Endothelial cell of umbilical vein (primary cell): ENCODE measurements around the gene CWC25. TPM values are rescaled to one million over a fixed set of nuclear protein-coding genes. Genes with fewer than 3 reads are reported as not detected.

Source experiments
- BruUV-seq: library from RNA; stranded (reverse); fragments of 400-500 nt; replicated peaks from 2 replicates; lab custom pipeline; 2021; lab: Mats Ljungman, UMichigan
- CTCF ChIA-PET: fragments of 300-600, 350-600 bp; sonication (Branson Sonifier 250); formaldehyde crosslinking; loops from one replicate; lab custom pipeline; 2021; ENCODE audit warnings: antibody characterized with exemption, inconsistent platforms; lab: Charles Lee
- POLR2A ChIA-PET: fragments of 300-600, 350-600 bp; sonication (Branson Sonifier 250); formaldehyde crosslinking; loops from one replicate; lab custom pipeline; 2021; ENCODE audit warnings: antibody characterized with exemption, inconsistent platforms; lab: Charles Lee
- DNase-seq: peaks from one replicate; pipeline ENCODE4 v3.0.0-alpha.2; 2011; ENCODE audit warnings: low read depth, low spot score
- FAIRE-seq: peaks from 2 replicates; lab custom pipeline; 2011; peaks lifted over from hg19 to GRCh38; lab: Jason Lieb, UNC
- H2AFZ ChIP-seq: 2 replicates; pipeline ENCODE4 v1.6.0; 2012; ENCODE audit warnings: low read depth, low read length, control low read depth, inconsistent platforms
- H3K27ac ChIP-seq: 2 replicates; pipeline ENCODE4 v1.5.1; 2011; ENCODE audit warnings: low read depth, mild to moderate bottlenecking, control low read depth, low read length, moderate library complexity; ENCODE audit not compliant: insufficient read depth
- H3K27me3 ChIP-seq, 2 experiments: 2 replicates each; pipeline versions ENCODE4 v1.6.0 to v1.6.1; 2011; ENCODE audit warnings: low read length in 2 of 2, mixed read lengths in 1 of 2; ENCODE audit not compliant: control insufficient read depth in 2 of 2, insufficient read depth in 2 of 2
- H3K36me3 ChIP-seq, 2 experiments: 2 replicates in 1 of 2; 3 replicates in 1 of 2; pipeline ENCODE4 v1.5.1; 2011; ENCODE audit warnings: low read length in 2 of 2, mild to moderate bottlenecking in 1 of 2, moderate library complexity in 1 of 2; ENCODE audit not compliant: control insufficient read depth in 2 of 2, insufficient read depth in 2 of 2; ENCODE audit errors: extremely low read depth in 1 of 2
- H3K4me1 ChIP-seq: 3 replicates; pipeline ENCODE4 v1.5.1; 2011; ENCODE audit warnings: mild to moderate bottlenecking, low read length; ENCODE audit not compliant: control insufficient read depth, insufficient read depth; ENCODE audit errors: extremely low read depth
- H3K4me2 ChIP-seq: 2 replicates; pipeline ENCODE4 v1.6.1; 2011; ENCODE audit warnings: low read length, control low read depth, mixed read lengths; ENCODE audit not compliant: insufficient read depth
- H3K4me3 ChIP-seq, 3 experiments: fragments of 200-600 bp in 1 of 3; sonication (generic), shearing (Covaris generic) in 1 of 3; replicated peaks in 1 of 3; 2 replicates each; pipeline ENCODE4 v1.5.1; 2011 to 2016; ENCODE audit warnings: control low read depth in 3 of 3, low read length in 3 of 3, mild to moderate bottlenecking in 2 of 3, inconsistent platforms in 1 of 3, low read depth in 1 of 3, moderate library complexity in 1 of 3; ENCODE audit not compliant: insufficient read depth in 1 of 3
- H3K79me2 ChIP-seq: 2 replicates; pipeline ENCODE4 v1.6.0; 2012; ENCODE audit warnings: low read length, inconsistent platforms; ENCODE audit not compliant: control insufficient read depth, insufficient read depth
- H3K9ac ChIP-seq: replicated peaks from 2 replicates; pipeline ENCODE3; 2011; ENCODE audit warnings: low read length, control low read depth; ENCODE audit not compliant: insufficient read depth; ENCODE audit errors: extremely low read depth
- H3K9me1 ChIP-seq: replicated peaks from 3 replicates; pipeline ENCODE4 v1.6.0; 2011; ENCODE audit warnings: mild to moderate bottlenecking, low read length; ENCODE audit not compliant: control insufficient read depth, insufficient read depth; ENCODE audit errors: extremely low read depth
- H3K9me3 ChIP-seq: replicated peaks from 2 replicates; pipeline ENCODE4 v1.5.1; 2012; ENCODE audit warnings: low read length, inconsistent platforms; ENCODE audit not compliant: control insufficient read depth, insufficient read depth
- H4K20me1 ChIP-seq: replicated peaks from 2 replicates; pipeline ENCODE3; 2011; ENCODE audit warnings: mild to moderate bottlenecking, low read length; ENCODE audit not compliant: control insufficient read depth, insufficient read depth; ENCODE audit errors: extremely low read depth
- CTCF ChIP-seq, 2 donors: IDR thresholded peaks; 1 replicate in 1 of 2; 2 replicates in 1 of 2; pipeline ENCODE4 v1.5.1; 2011; ENCODE audit warnings: low read length in 2 of 2, mild to moderate bottlenecking in 2 of 2, moderate library complexity in 2 of 2, control low read depth in 1 of 2, inconsistent platforms in 1 of 2, low read depth in 1 of 2; ENCODE audit not compliant: insufficient read depth in 1 of 2; ENCODE audit errors: extremely low read depth in 1 of 2
- FOS ChIP-seq: IDR thresholded peaks from 2 replicates; pipeline ENCODE4 v1.6.1; 2011; ENCODE audit warnings: mild to moderate bottlenecking, low read length, moderate library complexity, borderline replicate concordance; ENCODE audit not compliant: insufficient read depth
- POLR2A ChIP-seq: IDR thresholded peaks from 2 replicates; pipeline ENCODE4 v1.6.1; 2012; ENCODE audit warnings: low read depth, mild to moderate bottlenecking, control low read depth, low read length
- POLR2AphosphoS5 ChIP-seq: IDR thresholded peaks from 2 replicates; pipeline ENCODE4 v1.6.1; 2012; ENCODE audit warnings: low read depth, mild to moderate bottlenecking, control low read depth, low read length, moderate library complexity; ENCODE audit not compliant: insufficient read depth
- dilution Hi-C: fragments of 300-500 bp; cut with MboI; formaldehyde crosslinking; loops from one replicate; pipeline ENCODE4 v1.15.0; 2019; ENCODE audit warnings: low sequenced_read_pairs; ENCODE audit not compliant: extremely low pct_ligation_motif_present
- intact Hi-C: fragments of 100-400 bp; cut with micrococcal nuclease; formaldehyde crosslinking; loops from one replicate; pipeline ENCODE4 v1.10.0; 2022
- polyA plus RNA-seq, 4 experiments: library from polyadenylated mRNA; depleted of rRNA in 3 of 4; stranded (reverse) in 3 of 4; unstranded in 1 of 4; fragments of >200 nt; gene quantifications; 2 replicates each; pipeline versions ENCODE4 v1.2.1 to v1.2.3, GENCODE V29; 2011 to 2012; ENCODE audit warnings: missing spikeins in 1 of 4
- total RNA-seq: library from RNA; stranded (reverse); gene quantifications from 2 replicates; pipeline ENCODE4 v1.2.3, GENCODE V29; 2021

Gene CWC25
- total and polyA plus RNA-seq, 2 donors (not counting 3 experiments of a cell fraction or from before 2014, with no cell fraction given): 13.8 to 20.0 TPM

- H3K4me2 ChIP-seq: no peak overlapping the region
- H3K4me3 ChIP-seq: no peak overlapping the region
- no peak overlapping the region for H2AFZ ChIP-seq
- dilution Hi-C loops: no loop called here
- H3K9me3 ChIP-seq: no peaks in the 10 kb centered on the region
- ChIA-PET POLR2A (no interaction called here), CTCF (interaction anchor here (0.5 to 1.9 kb wide), 8 partner anchors 9 to 413 kb away, joined by 3 to 12 read pairs (median 4); partner anchors contain the start of gene PSMB3)
- DNase-seq: peak; percentile 52
- no peak overlapping the region for H3K9ac ChIP-seq
- H3K9me1 ChIP-seq: no peaks in the 10 kb centered on the region
- H3K27ac ChIP-seq: no peak overlapping the region
- FAIRE-seq: no peak
- no TSS peak for BruUV-seq
- no peak for TF ChIP-seq POLR2AphosphoS5
- no peak for TF ChIP-seq POLR2A
- peak; percentile 54 to 55 for TF ChIP-seq CTCF (IDR thresholded peaks at IDR 0.05; ENCODE audit: extremely low read depth in 1 of 2, insufficient read depth in 1 of 2, low read depth in 1 of 2, low read length in 2 of 2)
- H3K27me3 ChIP-seq: no peaks in the 10 kb centered on the region
- peaks cover 19 to 38% of the 10 kb centered on the region in 2 experiments for H3K36me3 ChIP-seq
- peaks cover 1% of the 10 kb centered on the region for H3K79me2 ChIP-seq
- H3K4me1 ChIP-seq: no peaks in the 10 kb centered on the region
- intact Hi-C loops: no loop called here
- H4K20me1 ChIP-seq: no peaks in the 10 kb centered on the region
Measured at GRCh38 chr17:38761612-38762011, 63.5 kb downstream of the CWC25 start.

- ChIA-PET POLR2A (interaction anchor here (1.2 kb wide), 1 partner anchor 12 kb away, joined by 3 read pairs; no protein-coding TSS in a partner anchor), CTCF (interaction anchor here (1.8 kb wide), 1 partner anchor 9 kb away, joined by 8 read pairs; no protein-coding TSS in a partner anchor)
- TF ChIP-seq FOS: no peak
Measured at GRCh38 chr17:38753071-38753506, 72.0 kb downstream of the CWC25 start.

More at GRCh38 chr17:38753071-38753506, 72.0 kb downstream of the CWC25 start:
- BruUV-seq: TSS peak; percentile 61
- intact Hi-C loops (loop anchor here (2.0 to 5.0 kb wide), 4 partner anchors 38 to 399 kb away; partner anchors contain the start of genes CWC25, FBXO47 and PLXDC1), dilution Hi-C loops (no loop called here)
- no peaks in the 10 kb centered on the region for H3K9me1 ChIP-seq
- FAIRE-seq (no peak), DNase-seq (no peak)
- peak overlapping the region; percentile 40 for H3K27ac ChIP-seq
- no peaks in the 10 kb centered on the region for H3K9me3 ChIP-seq
- peaks cover 34% of the 10 kb centered on the region for H3K4me1 ChIP-seq
- peak overlapping the region; percentile 88 for H3K9ac ChIP-seq
- no peaks in the 10 kb centered on the region for H3K27me3 ChIP-seq
- H3K36me3 ChIP-seq: peaks cover 11 to 12% of the 10 kb centered on the region in 2 experiments
- H3K4me3 ChIP-seq: peak overlapping the region; percentile 59 to 82 (median 73)
- no peaks in the 10 kb centered on the region for H4K20me1 ChIP-seq
- peaks cover 25% of the 10 kb centered on the region for H3K79me2 ChIP-seq
- H2AFZ ChIP-seq: peak overlapping the region; percentile 50
- peak overlapping the region; percentile 65 for H3K4me2 ChIP-seq
